HG03571 (cell line): ENCODE data around the gene ZNF574.

ENCODE experiments used
- ATAC-seq: cut with Tn5 transposase; IDR thresholded peaks from one replicate; pipeline ENCODE4 v1.9.1; 2021; ENCODE audit not compliant: unreplicated experiment

ZNF574 gene

GRCh38 chr19:42121656-42122069 is 45.7 kb downstream of the ZNF574 start:
- no peak for ATAC-seq

- no peak for ATAC-seq
Observed at GRCh38 chr19:42122691-42123607, 47.0 kb downstream of the ZNF574 start.

GRCh38 chr19:42123765-42124164 is 47.8 kb downstream of the ZNF574 start:
- no peak for ATAC-seq

GRCh38 chr19:42124386-42124901 is 48.5 kb downstream of the ZNF574 start:
- no peak for ATAC-seq

GRCh38 chr19:42125536-42125935 is 49.6 kb downstream of the ZNF574 start:
- no peak for ATAC-seq

GRCh38 chr19:42126574-42126973 is 50.6 kb downstream of the ZNF574 start:
- no peak for ATAC-seq

- peak; percentile 49 for ATAC-seq
Observed at GRCh38 chr19:42129399-42130253, 53.7 kb downstream of the ZNF574 start.

- ATAC-seq = no peak
Observed at GRCh38 chr19:42130254-42130573, 54.2 kb downstream of the ZNF574 start.
